ENCODE measurements around the gene SETBP1.

DNA sequence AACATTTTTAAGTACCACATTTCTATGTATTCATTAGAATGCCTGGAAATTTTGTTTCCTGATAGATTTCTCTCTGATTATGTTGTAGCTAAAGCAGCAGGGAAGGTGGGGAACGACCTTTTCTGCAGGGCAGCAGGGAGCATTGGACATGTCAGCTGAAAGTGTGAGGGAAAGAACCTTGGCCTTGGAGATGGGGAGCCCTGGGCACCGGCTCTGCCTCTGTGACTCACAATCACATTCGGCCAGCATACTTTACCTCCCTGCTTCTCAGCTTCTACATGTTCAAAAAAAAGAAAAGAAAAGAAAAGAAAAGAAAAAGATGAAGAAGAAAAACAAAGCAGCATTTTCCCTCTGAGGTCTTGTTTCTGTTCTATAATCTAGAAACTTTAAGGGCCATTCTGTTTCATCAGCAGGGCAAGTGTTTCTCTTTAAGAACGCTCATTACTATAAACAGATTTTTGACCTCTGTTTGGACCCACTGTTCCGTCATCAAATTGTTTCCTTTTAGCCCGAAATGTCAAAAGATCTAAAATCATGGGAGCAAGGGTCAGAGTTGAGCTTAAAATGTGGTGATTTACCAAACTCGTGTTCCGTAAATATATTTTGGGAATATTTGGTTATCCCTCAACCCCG lies 27.9 kb downstream of the SETBP1 start:
- TF ChIP-seq PHF8 (conservative IDR thresholded peaks at IDR 0.05; ENCODE audit: low read depth, low read length): no peak
- no peak for TF ChIP-seq EZH2 (IDR thresholded peaks at IDR 0.05; ENCODE audit: low read depth, low read length, severe bottlenecking)
- TF ChIP-seq POLR2A (IDR thresholded peaks at IDR 0.05; ENCODE audit: control extremely low read depth in 1 of 2, low read depth in 2 of 2, low read length in 2 of 2): no peak
- no peak for TF ChIP-seq GABPA (IDR thresholded peaks at IDR 0.05; ENCODE audit: borderline replicate concordance, insufficient read depth, low read length)
- no peak for TF ChIP-seq KDM1A (IDR thresholded peaks at IDR 0.05; ENCODE audit: borderline replicate concordance, low read length)
- TF ChIP-seq EGR1 (IDR thresholded peaks at IDR 0.05; ENCODE audit: borderline replicate concordance, low read depth, low read length): no peak
- no peak for TF ChIP-seq SIRT6 (IDR thresholded peaks at IDR 0.05; ENCODE audit: low read length)
- TF ChIP-seq, protein P1, sequence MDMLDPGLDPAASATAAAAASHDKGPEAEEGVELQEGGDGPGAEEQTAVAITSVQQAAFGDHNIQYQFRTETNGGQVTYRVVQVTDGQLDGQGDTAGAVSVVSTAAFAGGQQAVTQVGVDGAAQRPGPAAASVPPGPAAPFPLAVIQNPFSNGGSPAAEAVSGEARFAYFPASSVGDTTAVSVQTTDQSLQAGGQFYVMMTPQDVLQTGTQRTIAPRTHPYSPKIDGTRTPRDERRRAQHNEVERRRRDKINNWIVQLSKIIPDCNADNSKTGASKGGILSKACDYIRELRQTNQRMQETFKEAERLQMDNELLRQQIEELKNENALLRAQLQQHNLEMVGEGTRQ (IDR thresholded peaks at IDR 0.05; ENCODE audit: low read length): no peak
- no peak for TF ChIP-seq RAD21 (IDR thresholded peaks at IDR 0.05 in 1 of 2, conservative IDR thresholded peaks at IDR 0.05 in 1 of 2; ENCODE audit: low read depth in 2 of 2, low read length in 2 of 2)
- TF ChIP-seq CBX5 (IDR thresholded peaks at IDR 0.05; ENCODE audit: low read depth, low read length): no peak
- TF ChIP-seq, protein P2, sequence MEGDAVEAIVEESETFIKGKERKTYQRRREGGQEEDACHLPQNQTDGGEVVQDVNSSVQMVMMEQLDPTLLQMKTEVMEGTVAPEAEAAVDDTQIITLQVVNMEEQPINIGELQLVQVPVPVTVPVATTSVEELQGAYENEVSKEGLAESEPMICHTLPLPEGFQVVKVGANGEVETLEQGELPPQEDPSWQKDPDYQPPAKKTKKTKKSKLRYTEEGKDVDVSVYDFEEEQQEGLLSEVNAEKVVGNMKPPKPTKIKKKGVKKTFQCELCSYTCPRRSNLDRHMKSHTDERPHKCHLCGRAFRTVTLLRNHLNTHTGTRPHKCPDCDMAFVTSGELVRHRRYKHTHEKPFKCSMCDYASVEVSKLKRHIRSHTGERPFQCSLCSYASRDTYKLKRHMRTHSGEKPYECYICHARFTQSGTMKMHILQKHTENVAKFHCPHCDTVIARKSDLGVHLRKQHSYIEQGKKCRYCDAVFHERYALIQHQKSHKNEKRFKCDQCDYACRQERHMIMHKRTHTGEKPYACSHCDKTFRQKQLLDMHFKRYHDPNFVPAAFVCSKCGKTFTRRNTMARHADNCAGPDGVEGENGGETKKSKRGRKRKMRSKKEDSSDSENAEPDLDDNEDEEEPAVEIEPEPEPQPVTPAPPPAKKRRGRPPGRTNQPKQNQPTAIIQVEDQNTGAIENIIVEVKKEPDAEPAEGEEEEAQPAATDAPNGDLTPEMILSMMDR (IDR thresholded peaks at IDR 0.05; ENCODE audit: control extremely low read depth in 1 of 3, insufficient read depth in 1 of 3, low read depth in 1 of 3, low read length in 3 of 3): no peak
- no peak for TF ChIP-seq CHD2 (IDR thresholded peaks at IDR 0.05; ENCODE audit: low read length)
- TF ChIP-seq, protein P3, sequence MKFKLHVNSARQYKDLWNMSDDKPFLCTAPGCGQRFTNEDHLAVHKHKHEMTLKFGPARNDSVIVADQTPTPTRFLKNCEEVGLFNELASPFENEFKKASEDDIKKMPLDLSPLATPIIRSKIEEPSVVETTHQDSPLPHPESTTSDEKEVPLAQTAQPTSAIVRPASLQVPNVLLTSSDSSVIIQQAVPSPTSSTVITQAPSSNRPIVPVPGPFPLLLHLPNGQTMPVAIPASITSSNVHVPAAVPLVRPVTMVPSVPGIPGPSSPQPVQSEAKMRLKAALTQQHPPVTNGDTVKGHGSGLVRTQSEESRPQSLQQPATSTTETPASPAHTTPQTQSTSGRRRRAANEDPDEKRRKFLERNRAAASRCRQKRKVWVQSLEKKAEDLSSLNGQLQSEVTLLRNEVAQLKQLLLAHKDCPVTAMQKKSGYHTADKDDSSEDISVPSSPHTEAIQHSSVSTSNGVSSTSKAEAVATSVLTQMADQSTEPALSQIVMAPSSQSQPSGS (IDR thresholded peaks at IDR 0.05; ENCODE audit: low read length): no peak
- TF ChIP-seq CEBPB (IDR thresholded peaks at IDR 0.05; ENCODE audit: low read depth, low read length): no peak

All from H1 (cell line).